ENCODE data around the gene VPS39.

- TF ChIP-seq GTF2F1 (IDR thresholded peaks at IDR 0.05; ENCODE audit: borderline replicate concordance, low read depth, low read length): no peak
- TF ChIP-seq EP300 (IDR thresholded peaks at IDR 0.05; ENCODE audit: borderline replicate concordance in 1 of 2, low read depth in 2 of 2, low read length in 2 of 2): no peak
- no peak for TF ChIP-seq CHD1 (IDR thresholded peaks at IDR 0.05; ENCODE audit: low read depth, low read length)
- no peak for TF ChIP-seq CTCF (IDR thresholded peaks at IDR 0.05; ENCODE audit: control extremely low read depth in 1 of 3, insufficient read depth in 1 of 3, low read depth in 1 of 3, low read length in 3 of 3)
- no peak for TF ChIP-seq POLR2A (IDR thresholded peaks at IDR 0.05; ENCODE audit: control extremely low read depth in 1 of 2, low read depth in 2 of 2, low read length in 2 of 2)
- TF ChIP-seq YY1 (IDR thresholded peaks at IDR 0.05; ENCODE audit: low read depth, low read length): no peak
- TF ChIP-seq TAF1 (IDR thresholded peaks at IDR 0.05; ENCODE audit: low read depth, low read length): no peak
- TF ChIP-seq SP2 (IDR thresholded peaks at IDR 0.05; ENCODE audit: low read length): no peak
Measured at GRCh38 chr15:42194513-42194912, 13.6 kb downstream of the VPS39 start.
